Measurements from ENCODE around the gene PIGK.

DNA sequence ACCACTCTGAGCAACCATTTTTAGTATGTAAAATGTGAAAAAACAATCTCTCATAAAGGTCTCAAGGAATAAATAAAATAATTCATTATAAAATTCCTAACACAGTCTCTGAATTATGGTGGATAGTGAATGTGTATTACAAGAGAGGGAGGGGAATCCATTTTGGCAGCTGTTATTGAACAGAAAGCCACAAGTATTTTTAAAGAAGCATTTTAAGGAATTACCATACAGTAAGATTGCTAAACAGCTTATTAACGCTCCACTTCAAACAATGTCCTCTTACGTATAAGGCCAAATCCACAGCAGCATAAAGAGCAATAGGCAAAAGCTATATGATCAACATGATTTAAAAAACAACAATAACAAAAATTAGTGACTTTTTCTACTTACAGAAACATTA is 18.4 kb downstream of the PIGK start:
- TF ChIP-seq, protein P1, sequence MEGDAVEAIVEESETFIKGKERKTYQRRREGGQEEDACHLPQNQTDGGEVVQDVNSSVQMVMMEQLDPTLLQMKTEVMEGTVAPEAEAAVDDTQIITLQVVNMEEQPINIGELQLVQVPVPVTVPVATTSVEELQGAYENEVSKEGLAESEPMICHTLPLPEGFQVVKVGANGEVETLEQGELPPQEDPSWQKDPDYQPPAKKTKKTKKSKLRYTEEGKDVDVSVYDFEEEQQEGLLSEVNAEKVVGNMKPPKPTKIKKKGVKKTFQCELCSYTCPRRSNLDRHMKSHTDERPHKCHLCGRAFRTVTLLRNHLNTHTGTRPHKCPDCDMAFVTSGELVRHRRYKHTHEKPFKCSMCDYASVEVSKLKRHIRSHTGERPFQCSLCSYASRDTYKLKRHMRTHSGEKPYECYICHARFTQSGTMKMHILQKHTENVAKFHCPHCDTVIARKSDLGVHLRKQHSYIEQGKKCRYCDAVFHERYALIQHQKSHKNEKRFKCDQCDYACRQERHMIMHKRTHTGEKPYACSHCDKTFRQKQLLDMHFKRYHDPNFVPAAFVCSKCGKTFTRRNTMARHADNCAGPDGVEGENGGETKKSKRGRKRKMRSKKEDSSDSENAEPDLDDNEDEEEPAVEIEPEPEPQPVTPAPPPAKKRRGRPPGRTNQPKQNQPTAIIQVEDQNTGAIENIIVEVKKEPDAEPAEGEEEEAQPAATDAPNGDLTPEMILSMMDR (IDR thresholded peaks at IDR 0.05): no peak
- TF ChIP-seq POLR2A (IDR thresholded peaks at IDR 0.05): no peak
